WTC11 (cell line): ENCODE results near the gene ADGRB3. TPM values are rescaled to one million over a fixed set of nuclear protein-coding genes. Genes with fewer than 3 reads are reported as not detected.
A peak's percentile ranks its signal among the peaks of the same experiment; 100 is the strongest.

Experiments used
- ATAC-seq: fragments of 200-7000 bp; cut with Tn5 transposase; 2 replicates; pipeline ENCODE4 v1.10.0; 2021; ENCODE audit warnings: mild to moderate bottlenecking, moderate library complexity
- CTCF ChIA-PET: fragments of 300-600 bp; sonication (Branson Sonifier 250); formaldehyde crosslinking; loops from one replicate; lab custom pipeline; 2021; ENCODE audit warnings: antibody characterized with exemption; lab: Charles Lee
- POLR2A ChIA-PET: fragments of 350-600 bp; sonication (Branson Sonifier 250); formaldehyde crosslinking; loops from one replicate; lab custom pipeline; 2021; ENCODE audit warnings: antibody characterized with exemption; lab: Charles Lee
- DNase-seq: peaks from one replicate; pipeline ENCODE4 v3.0.0; 2021; ENCODE audit warnings: low spot score
- H3K27ac Mint-ChIP-seq: 2 replicates; pipeline ENCODE4 v1.8.0; 2021; ENCODE audit warnings: mixed read lengths
- H3K27me3 Mint-ChIP-seq: 2 replicates; pipeline ENCODE4 v1.8.0; 2021; ENCODE audit warnings: low read depth, mild to moderate bottlenecking, moderate library complexity, mixed read lengths
- H3K36me3 Mint-ChIP-seq: 2 replicates; pipeline ENCODE4 v1.8.0; 2021; ENCODE audit warnings: mixed read lengths
- H3K4me1 Mint-ChIP-seq: 2 replicates; pipeline ENCODE4 v1.8.0; 2022; ENCODE audit warnings: mixed read lengths
- H3K4me3 Mint-ChIP-seq: 2 replicates; pipeline ENCODE4 v1.8.0; 2021; ENCODE audit warnings: mild to moderate bottlenecking, moderate library complexity, mixed read lengths
- H3K9me3 Mint-ChIP-seq: 2 replicates; pipeline ENCODE4 v1.8.0; 2021; ENCODE audit warnings: mixed read lengths
- ELF4 ChIP-seq: sonication (generic); formaldehyde crosslinking; IDR thresholded peaks from 2 replicates; pipeline ENCODE4 v1.8.1; 2022; ENCODE audit warnings: low read depth, mild to moderate bottlenecking, moderate library complexity, missing genetic modification reagents
- ETV6 ChIP-seq: sonication (generic); formaldehyde crosslinking; IDR thresholded peaks from 2 replicates; pipeline ENCODE4 v1.8.1; 2022; ENCODE audit warnings: mild to moderate bottlenecking, missing genetic modification reagents
- FOXK1 ChIP-seq: sonication (generic); formaldehyde crosslinking; IDR thresholded peaks from 2 replicates; pipeline ENCODE4 v1.8.0; 2022; ENCODE audit warnings: mild to moderate bottlenecking, moderate library complexity, missing genetic modification reagents
- HMGA2 ChIP-seq: fragments of 250-450 bp; sonication (Bioruptor Pico); IDR thresholded peaks from 2 replicates; pipeline ENCODE4 v1.4.0; 2021; ENCODE audit warnings: mild to moderate bottlenecking, moderate library complexity
- IRF2 ChIP-seq: sonication (generic); formaldehyde crosslinking; IDR thresholded peaks from 2 replicates; pipeline ENCODE4 v1.8.0; 2022; ENCODE audit warnings: low read depth, missing genetic modification reagents, borderline replicate concordance
- KAT7 ChIP-seq: sonication (generic); formaldehyde crosslinking; IDR thresholded peaks from 2 replicates; pipeline ENCODE4 v1.8.1; 2023; ENCODE audit warnings: missing genetic modification reagents, mild to moderate bottlenecking, borderline replicate concordance
- MYBL2 ChIP-seq: sonication (generic); formaldehyde crosslinking; IDR thresholded peaks from 2 replicates; pipeline ENCODE4 v1.8.1; 2023; ENCODE audit warnings: mild to moderate bottlenecking, moderate library complexity, missing genetic modification reagents
- NFE2L1 ChIP-seq: sonication (generic); formaldehyde crosslinking; IDR thresholded peaks from 2 replicates; pipeline ENCODE4 v1.8.1; 2023; ENCODE audit warnings: missing genetic modification reagents
- NR3C1 ChIP-seq: sonication (generic); formaldehyde crosslinking; conservative IDR thresholded peaks from 2 replicates; pipeline ENCODE4 v1.8.1; 2023; ENCODE audit warnings: low read depth, mild to moderate bottlenecking, missing genetic modification reagents
- SMAD3 ChIP-seq: sonication (generic); formaldehyde crosslinking; IDR thresholded peaks from 2 replicates; pipeline ENCODE4 v1.8.0; 2022; ENCODE audit warnings: missing genetic modification reagents, mild to moderate bottlenecking, borderline replicate concordance
- ZNF232 ChIP-seq: sonication (generic); formaldehyde crosslinking; IDR thresholded peaks from 2 replicates; pipeline ENCODE4 v1.8.0; 2022; ENCODE audit warnings: mild to moderate bottlenecking, missing genetic modification reagents
- ZNF423 ChIP-seq: fragments of 250-450 bp; sonication (Bioruptor Pico); IDR thresholded peaks from 2 replicates; pipeline ENCODE4 v2.1.2; 2022; ENCODE audit warnings: mild to moderate bottlenecking, moderate library complexity
- total RNA-seq: library from RNA; stranded (reverse); gene quantifications from 3 replicates; pipeline ENCODE4 v1.2.3, GENCODE V29; 2021
- TF ChIP-seq, protein P1 (sequence below): fragments of 200-600 bp; IDR thresholded peaks from 2 replicates; pipeline ENCODE4 v1.8.0; 2022; ENCODE audit warnings: antibody characterized with exemption
- TF ChIP-seq, protein P2 (sequence below): sonication (generic); formaldehyde crosslinking; IDR thresholded peaks from 2 replicates; pipeline ENCODE4 v1.8.1; 2023; ENCODE audit warnings: mild to moderate bottlenecking, missing genetic modification reagents
- TF ChIP-seq, protein P3 (sequence below): sonication (generic); formaldehyde crosslinking; IDR thresholded peaks from 2 replicates; pipeline ENCODE4 v1.8.1; 2022; ENCODE audit warnings: mild to moderate bottlenecking, missing genetic modification reagents, moderate library complexity, borderline replicate concordance
- TF ChIP-seq, protein P4 (sequence below): fragments of 250-450 bp; sonication (Bioruptor Pico); conservative IDR thresholded peaks from 2 replicates; pipeline ENCODE4 v1.9.0; 2021; ENCODE audit warnings: mild to moderate bottlenecking
- TF ChIP-seq, protein P5 (sequence below): sonication (generic); formaldehyde crosslinking; IDR thresholded peaks from 2 replicates; pipeline ENCODE4 v1.8.1; 2023; ENCODE audit warnings: mild to moderate bottlenecking, missing genetic modification reagents

Gene ADGRB3
- total RNA-seq, 1 experiment from 2014 or later = 1.9 TPM

DNA sequence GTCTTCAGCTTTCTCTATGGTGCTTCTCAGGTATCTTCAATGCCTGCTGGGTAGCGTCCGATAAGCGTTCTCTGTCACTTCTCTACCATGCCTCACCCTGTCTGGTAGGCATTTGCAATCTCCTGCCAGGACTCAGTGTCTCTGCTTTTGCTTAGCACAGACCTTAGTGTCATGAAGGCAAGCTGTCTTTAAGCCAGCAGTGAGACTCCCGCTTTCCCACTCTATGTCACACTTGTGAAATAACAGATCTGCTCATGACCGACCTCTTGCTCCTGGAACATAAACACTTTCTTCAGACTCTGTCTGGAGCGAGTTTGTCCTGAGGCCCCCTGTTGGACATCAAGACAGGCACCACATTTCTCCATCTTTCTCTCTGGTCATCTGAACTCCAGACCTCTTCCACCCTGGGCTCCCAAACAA lies 17.0 kb downstream of the ADGRB3 start:
- H3K36me3 Mint-ChIP-seq = no peaks in the 10 kb centered on the region
- TF ChIP-seq, protein P1, sequence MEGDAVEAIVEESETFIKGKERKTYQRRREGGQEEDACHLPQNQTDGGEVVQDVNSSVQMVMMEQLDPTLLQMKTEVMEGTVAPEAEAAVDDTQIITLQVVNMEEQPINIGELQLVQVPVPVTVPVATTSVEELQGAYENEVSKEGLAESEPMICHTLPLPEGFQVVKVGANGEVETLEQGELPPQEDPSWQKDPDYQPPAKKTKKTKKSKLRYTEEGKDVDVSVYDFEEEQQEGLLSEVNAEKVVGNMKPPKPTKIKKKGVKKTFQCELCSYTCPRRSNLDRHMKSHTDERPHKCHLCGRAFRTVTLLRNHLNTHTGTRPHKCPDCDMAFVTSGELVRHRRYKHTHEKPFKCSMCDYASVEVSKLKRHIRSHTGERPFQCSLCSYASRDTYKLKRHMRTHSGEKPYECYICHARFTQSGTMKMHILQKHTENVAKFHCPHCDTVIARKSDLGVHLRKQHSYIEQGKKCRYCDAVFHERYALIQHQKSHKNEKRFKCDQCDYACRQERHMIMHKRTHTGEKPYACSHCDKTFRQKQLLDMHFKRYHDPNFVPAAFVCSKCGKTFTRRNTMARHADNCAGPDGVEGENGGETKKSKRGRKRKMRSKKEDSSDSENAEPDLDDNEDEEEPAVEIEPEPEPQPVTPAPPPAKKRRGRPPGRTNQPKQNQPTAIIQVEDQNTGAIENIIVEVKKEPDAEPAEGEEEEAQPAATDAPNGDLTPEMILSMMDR = no peak
- TF ChIP-seq SMAD3 (no peak), ELF4 (CRISPR knock-in tag) (no peak), NR3C1 (CRISPR knock-in tag) (no peak)
- TF ChIP-seq, protein P2, sequence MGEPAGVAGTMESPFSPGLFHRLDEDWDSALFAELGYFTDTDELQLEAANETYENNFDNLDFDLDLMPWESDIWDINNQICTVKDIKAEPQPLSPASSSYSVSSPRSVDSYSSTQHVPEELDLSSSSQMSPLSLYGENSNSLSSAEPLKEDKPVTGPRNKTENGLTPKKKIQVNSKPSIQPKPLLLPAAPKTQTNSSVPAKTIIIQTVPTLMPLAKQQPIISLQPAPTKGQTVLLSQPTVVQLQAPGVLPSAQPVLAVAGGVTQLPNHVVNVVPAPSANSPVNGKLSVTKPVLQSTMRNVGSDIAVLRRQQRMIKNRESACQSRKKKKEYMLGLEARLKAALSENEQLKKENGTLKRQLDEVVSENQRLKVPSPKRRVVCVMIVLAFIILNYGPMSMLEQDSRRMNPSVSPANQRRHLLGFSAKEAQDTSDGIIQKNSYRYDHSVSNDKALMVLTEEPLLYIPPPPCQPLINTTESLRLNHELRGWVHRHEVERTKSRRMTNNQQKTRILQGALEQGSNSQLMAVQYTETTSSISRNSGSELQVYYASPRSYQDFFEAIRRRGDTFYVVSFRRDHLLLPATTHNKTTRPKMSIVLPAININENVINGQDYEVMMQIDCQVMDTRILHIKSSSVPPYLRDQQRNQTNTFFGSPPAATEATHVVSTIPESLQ = no peak
- TF ChIP-seq, protein P3, sequence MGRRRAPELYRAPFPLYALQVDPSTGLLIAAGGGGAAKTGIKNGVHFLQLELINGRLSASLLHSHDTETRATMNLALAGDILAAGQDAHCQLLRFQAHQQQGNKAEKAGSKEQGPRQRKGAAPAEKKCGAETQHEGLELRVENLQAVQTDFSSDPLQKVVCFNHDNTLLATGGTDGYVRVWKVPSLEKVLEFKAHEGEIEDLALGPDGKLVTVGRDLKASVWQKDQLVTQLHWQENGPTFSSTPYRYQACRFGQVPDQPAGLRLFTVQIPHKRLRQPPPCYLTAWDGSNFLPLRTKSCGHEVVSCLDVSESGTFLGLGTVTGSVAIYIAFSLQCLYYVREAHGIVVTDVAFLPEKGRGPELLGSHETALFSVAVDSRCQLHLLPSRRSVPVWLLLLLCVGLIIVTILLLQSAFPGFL (CRISPR knock-in tag) = no peak
- no peak overlapping the region for H3K4me3 Mint-ChIP-seq
- no peaks in the 10 kb centered on the region for H3K9me3 Mint-ChIP-seq
- H3K27ac Mint-ChIP-seq = no peak overlapping the region
- H3K4me1 Mint-ChIP-seq = peaks cover 5% of the 10 kb centered on the region
- DNase-seq = no peak
- ATAC-seq = peak; percentile 76
- H3K27me3 Mint-ChIP-seq = no peaks in the 10 kb centered on the region
- ChIA-PET POLR2A (no interaction called here), CTCF (interaction anchor here (1.5 kb wide), 1 partner anchor 308 kb away, joined by 5 read pairs; no protein-coding TSS in a partner anchor)

DNA sequence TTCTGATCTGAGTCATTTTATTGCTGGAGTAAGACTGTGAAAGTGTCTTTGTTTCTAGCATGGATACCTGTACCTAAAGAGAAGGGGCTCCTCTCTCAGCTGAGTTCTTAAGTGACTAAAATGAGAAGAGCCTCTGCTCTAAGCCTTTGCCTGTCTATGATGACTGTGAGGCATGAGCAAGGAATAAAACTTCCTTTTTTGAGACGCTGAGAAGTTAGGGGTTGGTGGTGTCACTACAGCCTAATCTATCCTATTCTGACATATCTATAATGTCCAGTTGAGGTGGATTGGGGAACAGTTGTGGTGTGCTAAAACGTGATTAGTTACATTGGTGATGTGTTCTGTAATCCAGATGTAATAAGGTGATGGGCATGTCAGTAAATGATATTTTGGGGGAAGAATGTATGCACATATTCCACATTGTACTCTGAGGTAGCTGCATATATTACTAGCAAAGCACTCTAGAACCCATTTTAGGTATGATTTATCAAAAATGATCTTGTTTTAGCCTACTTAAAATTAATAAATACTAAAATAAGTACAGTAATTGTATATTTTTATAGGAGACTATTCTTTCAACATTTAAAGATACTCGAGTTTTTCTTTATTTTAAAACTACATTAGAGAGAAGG lies 18.1 kb downstream of the ADGRB3 start:
- POLR2A ChIA-PET = no interaction called here
- H3K27ac Mint-ChIP-seq = no peak overlapping the region; the same call in 1 of the 2 replicates
- H3K4me1 Mint-ChIP-seq = peaks cover 5% of the 10 kb centered on the region
- CTCF ChIA-PET = no interaction called here
- TF ChIP-seq, protein P4, sequence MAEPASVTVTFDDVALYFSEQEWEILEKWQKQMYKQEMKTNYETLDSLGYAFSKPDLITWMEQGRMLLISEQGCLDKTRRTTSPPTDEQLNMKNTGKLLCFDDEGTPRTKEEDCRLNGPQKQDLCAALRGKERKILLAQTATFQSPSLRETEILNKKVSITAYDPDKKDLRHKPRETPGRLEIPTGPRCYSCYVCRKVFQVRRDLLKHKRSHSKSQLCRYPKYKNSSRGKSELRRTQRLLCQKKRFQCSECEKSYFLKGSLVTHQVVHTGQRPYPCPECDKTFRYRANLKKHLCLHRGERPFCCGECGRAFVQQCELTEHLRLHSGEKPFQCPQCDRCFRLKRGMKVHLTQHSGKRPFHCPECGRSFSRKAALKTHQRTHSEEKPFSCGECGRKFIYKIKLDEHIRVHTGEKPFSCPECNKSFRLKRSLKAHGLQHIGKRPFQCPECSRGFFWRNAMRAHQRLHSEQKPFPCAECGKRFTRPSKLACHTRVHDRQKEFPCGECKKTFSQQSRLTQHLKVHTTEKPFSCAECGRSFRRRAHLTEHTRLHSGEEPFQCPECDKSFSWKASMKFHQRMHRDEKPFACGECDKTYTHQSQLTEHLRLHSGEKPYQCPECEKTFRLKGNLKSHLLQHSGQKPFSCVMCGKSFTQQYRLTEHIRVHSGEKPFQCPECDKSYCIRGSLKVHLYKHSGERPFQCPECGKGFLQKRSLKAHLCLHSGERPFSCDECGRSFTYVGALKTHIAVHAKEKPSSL = no peak
- TF ChIP-seq ETV6 (CRISPR knock-in tag) (no peak), MYBL2 (CRISPR knock-in tag) (no peak), ZNF423 (CRISPR knock-in tag) (no peak), NFE2L1 (CRISPR knock-in tag) (no peak), IRF2 (no peak), FOXK1 (CRISPR knock-in tag) (no peak), ZNF232 (CRISPR knock-in tag) (no peak), KAT7 (CRISPR knock-in tag) (no peak), HMGA2 (CRISPR knock-in tag) (no peak)
- TF ChIP-seq, protein P5, sequence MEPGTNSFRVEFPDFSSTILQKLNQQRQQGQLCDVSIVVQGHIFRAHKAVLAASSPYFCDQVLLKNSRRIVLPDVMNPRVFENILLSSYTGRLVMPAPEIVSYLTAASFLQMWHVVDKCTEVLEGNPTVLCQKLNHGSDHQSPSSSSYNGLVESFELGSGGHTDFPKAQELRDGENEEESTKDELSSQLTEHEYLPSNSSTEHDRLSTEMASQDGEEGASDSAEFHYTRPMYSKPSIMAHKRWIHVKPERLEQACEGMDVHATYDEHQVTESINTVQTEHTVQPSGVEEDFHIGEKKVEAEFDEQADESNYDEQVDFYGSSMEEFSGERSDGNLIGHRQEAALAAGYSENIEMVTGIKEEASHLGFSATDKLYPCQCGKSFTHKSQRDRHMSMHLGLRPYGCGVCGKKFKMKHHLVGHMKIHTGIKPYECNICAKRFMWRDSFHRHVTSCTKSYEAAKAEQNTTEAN (CRISPR knock-in tag) = no peak
- no peak overlapping the region for H3K4me3 Mint-ChIP-seq
- H3K36me3 Mint-ChIP-seq = no peaks in the 10 kb centered on the region
- H3K9me3 Mint-ChIP-seq = no peaks in the 10 kb centered on the region
- no peaks in the 10 kb centered on the region for H3K27me3 Mint-ChIP-seq
- ATAC-seq (no peak), DNase-seq (no peak)
